Osteoblast (primary cell): ENCODE measurements around the gene POU4F2. TPM values are rescaled to one million over a fixed set of nuclear protein-coding genes. Genes with fewer than 3 reads are reported as not detected.
"Not testable (repeated sequence)": the region's sequence is repeated elsewhere in the genome, so short reads cannot be mapped to it uniquely, and the experiment has no call there.

Source experiments
- DNase-seq: peaks from one replicate; pipeline ENCODE4 v3.0.0; 2011; ENCODE audit warnings: low spot score, mixed read lengths; ENCODE audit not compliant: insufficient read length; ENCODE audit errors: missing footprints
- H2AFZ ChIP-seq: 2 replicates; pipeline ENCODE4 v1.6.0; 2011; ENCODE audit warnings: mild to moderate bottlenecking, low read length
- H3K27ac ChIP-seq: 2 replicates; pipeline ENCODE4 v1.5.1; 2011; ENCODE audit warnings: mild to moderate bottlenecking, low read depth, low read length, moderate library complexity
- H3K27me3 ChIP-seq: 2 replicates; pipeline ENCODE4 v1.6.0; 2012; ENCODE audit warnings: mild to moderate bottlenecking, control low read depth, inconsistent platforms, low read length, moderate library complexity; ENCODE audit not compliant: insufficient read depth
- H3K36me3 ChIP-seq: 2 replicates; pipeline ENCODE4 v1.5.1; 2011; ENCODE audit warnings: mild to moderate bottlenecking, low read length, control low read depth, moderate library complexity; ENCODE audit not compliant: insufficient read depth
- H3K4me1 ChIP-seq: 2 replicates; pipeline ENCODE4 v1.5.1; 2011; ENCODE audit warnings: mild to moderate bottlenecking, low read length, control low read depth, moderate library complexity; ENCODE audit not compliant: insufficient read depth
- H3K4me2 ChIP-seq: 2 replicates; pipeline ENCODE4 v1.6.0; 2011; ENCODE audit warnings: mild to moderate bottlenecking, low read length; ENCODE audit not compliant: insufficient read depth
- H3K4me3 ChIP-seq: fragments of 200-600 bp; sonication (generic); 3 replicates; pipeline ENCODE4 v1.5.1; 2012; ENCODE audit warnings: mild to moderate bottlenecking, low read length, inconsistent platforms; ENCODE audit not compliant: insufficient read depth
- H3K79me2 ChIP-seq: 2 replicates; pipeline ENCODE4 v1.6.0; 2012; ENCODE audit warnings: mild to moderate bottlenecking, low read length, control low read depth, inconsistent platforms; ENCODE audit not compliant: insufficient read depth
- H3K9me3 ChIP-seq: 2 replicates; pipeline ENCODE4 v1.5.1; 2011; ENCODE audit warnings: low read depth, low read length, control low read depth
- H4K20me1 ChIP-seq: 2 replicates; pipeline ENCODE4 v1.6.0; 2012; ENCODE audit warnings: mild to moderate bottlenecking, low read length, control low read depth; ENCODE audit not compliant: insufficient read depth
- CTCF ChIP-seq: IDR thresholded peaks from 2 replicates; pipeline ENCODE4 v1.5.1; 2011; ENCODE audit warnings: mild to moderate bottlenecking, low read depth, low read length, moderate library complexity; ENCODE audit errors: extremely low read depth
- total RNA-seq: library from RNA; depleted of rRNA; stranded (reverse); fragments of >200 nt; gene quantifications from 2 replicates; pipeline ENCODE4 v1.2.3, GENCODE V29; 2012

POU4F2 gene
- total RNA-seq, 1 donor, result not detected

- Histone ChIP-seq H3K36me3 (no peaks in the 10 kb centered on the region), H3K4me3 (peak overlapping the region; percentile 64), H3K27me3 (peaks cover 44% of the 10 kb centered on the region), H4K20me1 (no peaks in the 10 kb centered on the region), H3K4me2 (peak overlapping the region; percentile 88), H3K4me1 (no peaks in the 10 kb centered on the region), H3K27ac (no peak overlapping the region), H3K9me3 (no peaks in the 10 kb centered on the region), H3K79me2 (no peaks in the 10 kb centered on the region), H2AFZ (peak overlapping the region; percentile 73)
- peak; percentile 86 for DNase-seq
- no peak for TF ChIP-seq CTCF
Measured at GRCh38 chr4:146654687-146655520, 16.2 kb downstream of the POU4F2 start.

GRCh38 chr4:146655521-146655856 lies 16.8 kb downstream of the POU4F2 start:
- H3K79me2 ChIP-seq, result no peaks in the 10 kb centered on the region
- H2AFZ ChIP-seq, result no peak overlapping the region
- H3K4me1 ChIP-seq, result no peaks in the 10 kb centered on the region
- no peak for DNase-seq
- no peaks in the 10 kb centered on the region for H4K20me1 ChIP-seq
- no peak for TF ChIP-seq CTCF
- H3K9me3 ChIP-seq, result no peaks in the 10 kb centered on the region
- H3K4me2 ChIP-seq, result peak overlapping the region; percentile 88
- H3K36me3 ChIP-seq, result no peaks in the 10 kb centered on the region
- peak overlapping the region; percentile 64 for H3K4me3 ChIP-seq
- peaks cover 38% of the 10 kb centered on the region for H3K27me3 ChIP-seq
- no peak overlapping the region for H3K27ac ChIP-seq

GRCh38 chr4:146661367-146661766 lies 22.7 kb downstream of the POU4F2 start:
- H3K79me2 ChIP-seq, result no peaks in the 10 kb centered on the region

GRCh38 chr4:146663968-146664311 lies 25.2 kb downstream of the POU4F2 start:
- H4K20me1 ChIP-seq, H3K36me3 ChIP-seq, H3K27me3 ChIP-seq, H3K4me2 ChIP-seq, H2AFZ ChIP-seq, H3K27ac ChIP-seq, H3K79me2 ChIP-seq, H3K9me3 ChIP-seq, H3K4me1 ChIP-seq, H3K4me3 ChIP-seq, DNase-seq: not testable (repeated sequence)

More at GRCh38 chr4:146661367-146661766, 22.7 kb downstream of the POU4F2 start:
- Histone ChIP-seq H3K36me3 (no peaks in the 10 kb centered on the region), H2AFZ (no peak overlapping the region), H3K9me3 (no peaks in the 10 kb centered on the region), H3K4me3 (no peak overlapping the region), H3K27me3 (peaks cover 2% of the 10 kb centered on the region), H3K4me2 (no peak overlapping the region), H3K4me1 (no peaks in the 10 kb centered on the region), H4K20me1 (no peaks in the 10 kb centered on the region), H3K27ac (no peak overlapping the region)
- TF ChIP-seq CTCF, result no peak
- DNase-seq, result no peak
